OCI-LY3 (cell line): ENCODE results near the gene UPK2.
"Not testable (repeated sequence)": the region's sequence is repeated elsewhere in the genome, so short reads cannot be mapped to it uniquely, and the experiment has no call there.

Experiments used
- CTCF ChIP-seq: fragments of 200-600, 300-600 bp; sonication (generic); IDR thresholded peaks from 2 replicates; pipeline ENCODE4 v1.5.1; 2014; ENCODE audit warnings: antibody characterized with exemption, low read length, low read depth
- EZH2phosphoT487 ChIP-seq: fragments of 200-600 bp; shearing (Covaris generic); IDR thresholded peaks from 2 replicates; pipeline ENCODE4 v1.6.1; 2018; ENCODE audit warnings: antibody characterized with exemption, mixed run types, low read depth

GRCh38 chr11:118991486-118992038 lies 35.5 kb downstream of the UPK2 start:
- not testable (repeated sequence) for TF ChIP-seq EZH2phosphoT487, CTCF
